HG03159 (cell line): Measurements from ENCODE around the gene ZNF630.
"Not testable (repeated sequence)": the region's sequence is repeated elsewhere in the genome, so short reads cannot be mapped to it uniquely, and the experiment has no call there.

Experiments
- ATAC-seq: cut with Tn5 transposase; IDR thresholded peaks from one replicate; pipeline ENCODE4 v1.9.1; 2021; ENCODE audit warnings: mild to moderate bottlenecking, moderate library complexity; ENCODE audit not compliant: unreplicated experiment

The ZNF630 gene

DNA sequence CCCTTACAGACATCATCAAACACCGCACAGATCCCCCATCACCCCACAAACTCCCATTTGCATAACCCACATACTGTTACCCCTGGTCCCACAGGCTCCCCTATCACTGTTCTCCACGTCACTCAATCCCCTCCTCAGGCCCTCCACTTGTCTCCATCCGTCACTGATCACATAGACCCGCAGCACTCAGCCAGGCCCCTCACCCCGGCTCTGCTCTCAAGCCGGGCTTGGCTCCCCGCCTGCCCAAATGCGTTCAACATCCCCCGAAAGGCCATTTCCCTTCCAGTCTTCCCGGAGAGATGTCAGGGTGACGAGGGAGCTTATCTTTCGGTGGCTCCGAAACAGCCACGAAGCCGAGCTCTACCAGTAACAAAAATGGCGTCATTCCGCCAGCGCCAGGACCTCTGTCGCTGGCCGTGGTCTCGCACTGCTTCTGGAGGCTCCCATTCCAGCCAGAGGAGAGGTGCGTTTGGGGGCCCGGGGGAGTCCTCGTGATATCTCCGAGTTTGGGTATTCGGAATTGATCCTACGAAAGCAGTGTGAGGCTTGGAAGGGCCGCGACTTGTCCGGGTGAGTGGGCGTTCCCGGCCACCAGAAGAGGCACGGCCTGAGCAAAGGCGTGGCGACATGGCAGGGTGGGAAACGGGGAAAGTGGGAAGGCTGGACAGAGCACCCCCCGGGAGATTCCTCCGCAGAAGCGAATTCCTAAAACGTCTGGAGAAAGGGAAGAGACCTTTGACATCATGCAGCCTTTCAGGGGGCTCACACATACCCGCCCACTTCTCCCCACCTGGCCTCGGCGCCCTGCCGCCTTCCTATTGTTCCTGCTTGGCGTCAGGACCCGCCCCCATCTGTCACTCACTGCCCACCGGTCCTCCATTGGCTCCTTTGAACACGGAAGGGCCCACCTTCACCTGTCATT lies at the start of gene ZNF630:
ZNF630 (minus strand) TSS at position 577 of the 922 bp plus-strand sequence. CDS start 4,754 bp downstream, outside the sequence.
- ATAC-seq, result peak; percentile 88

DNA sequence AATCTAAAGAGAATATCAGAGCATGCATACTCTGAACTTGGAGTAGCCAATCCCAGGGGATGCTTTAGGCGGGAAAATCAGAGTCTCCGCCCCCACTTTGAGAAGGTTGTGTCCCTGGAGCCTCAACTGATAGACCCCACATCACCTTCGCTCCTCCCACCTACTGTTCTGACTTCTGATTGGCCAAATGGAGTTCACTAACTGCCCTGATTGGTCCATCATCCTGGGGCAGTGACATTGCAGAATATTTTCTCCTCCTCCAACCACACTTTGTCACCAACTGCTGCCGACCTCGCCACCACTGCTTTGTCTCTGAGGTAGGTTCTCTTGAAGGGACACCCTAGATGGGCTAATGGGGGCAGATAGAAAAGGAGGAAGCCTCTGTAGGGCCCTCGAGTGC lies 36.3 kb upstream of the ZNF630 start:
- no peak for ATAC-seq

DNA sequence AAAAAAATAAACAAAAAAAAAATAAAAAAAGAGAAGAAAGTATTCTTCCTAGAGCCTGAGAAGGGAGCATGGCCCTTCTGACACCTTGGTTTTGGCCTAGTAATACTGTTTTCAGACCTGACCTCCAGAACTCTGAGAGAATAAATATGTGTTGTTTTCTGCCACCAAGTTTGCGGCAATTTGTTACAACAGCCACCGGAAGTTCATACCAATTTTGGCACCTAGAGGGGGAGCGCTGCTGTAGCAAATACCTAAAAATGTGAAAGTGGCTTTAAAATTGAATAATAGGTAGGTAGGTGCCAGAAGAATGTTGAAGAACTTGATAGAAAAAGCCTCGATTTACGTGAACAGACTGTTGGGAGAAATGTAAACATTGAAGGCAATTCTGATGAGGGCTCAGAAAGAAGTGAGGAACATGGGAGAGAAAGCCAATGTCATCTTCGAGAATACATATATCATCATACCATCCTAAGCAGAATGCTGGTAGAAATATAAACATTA lies 31.5 kb upstream of the ZNF630 start:
- ATAC-seq, result no peak

DNA sequence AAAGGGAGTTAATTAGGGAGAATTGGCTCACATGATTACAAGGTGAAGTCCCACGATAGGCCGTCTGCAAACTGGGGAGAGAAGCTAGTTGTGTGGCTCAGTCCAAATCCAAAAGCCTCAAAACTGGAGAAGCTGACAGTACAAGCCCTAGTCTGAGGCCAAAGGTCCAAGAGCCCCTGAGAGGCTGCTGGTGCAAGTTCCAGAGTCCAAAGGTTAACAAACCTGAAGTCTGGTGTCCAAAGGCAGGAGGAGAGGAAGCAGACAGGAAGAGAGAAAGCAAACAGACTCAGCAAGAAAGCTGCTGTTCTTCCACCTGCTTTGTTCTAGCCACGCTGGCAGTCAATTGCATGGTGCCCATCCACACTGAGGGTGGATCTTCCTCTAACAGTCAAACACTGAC lies 30.0 kb upstream of the ZNF630 start:
- ATAC-seq, result no peak

DNA sequence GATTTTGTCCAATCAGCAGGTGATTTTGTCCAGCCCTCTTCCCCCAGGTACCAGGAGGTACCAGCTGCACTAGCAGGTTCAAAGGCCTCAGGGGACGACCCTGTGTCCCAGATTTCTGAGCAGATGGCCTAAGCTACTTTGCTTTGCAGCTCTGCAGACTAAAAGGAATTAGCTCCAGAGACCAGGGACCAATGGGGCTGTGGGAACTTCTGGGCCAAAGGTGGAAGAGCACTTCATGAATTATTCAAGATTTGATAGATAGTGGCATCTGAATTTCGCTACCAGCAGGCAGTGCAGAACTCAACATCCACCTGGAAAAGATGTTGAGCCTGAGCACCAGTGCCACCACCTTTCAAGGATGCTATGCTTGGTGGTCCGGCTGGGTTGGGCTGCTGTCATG lies 21.1 kb upstream of the ZNF630 start:
- not testable (repeated sequence) for ATAC-seq

DNA sequence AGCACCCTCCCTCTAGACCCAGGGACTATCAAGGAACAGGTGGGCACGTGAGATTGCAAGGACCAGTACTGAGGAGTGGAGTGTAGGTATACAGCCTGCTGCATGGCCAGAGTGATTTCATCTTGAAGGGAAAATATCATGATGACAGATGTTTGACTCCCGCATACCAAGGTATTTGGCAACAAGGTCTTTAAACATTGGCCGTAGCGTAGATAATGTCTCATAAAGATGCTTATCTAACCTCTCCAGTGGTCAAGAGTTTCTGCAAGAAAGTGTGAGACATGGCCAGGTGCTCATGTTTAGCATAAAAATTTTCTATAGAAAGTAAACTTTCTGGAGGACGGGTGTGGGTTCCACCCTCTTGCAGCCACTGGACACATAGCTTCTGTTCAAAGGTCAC lies 18.7 kb upstream of the ZNF630 start:
- no peak for ATAC-seq

DNA sequence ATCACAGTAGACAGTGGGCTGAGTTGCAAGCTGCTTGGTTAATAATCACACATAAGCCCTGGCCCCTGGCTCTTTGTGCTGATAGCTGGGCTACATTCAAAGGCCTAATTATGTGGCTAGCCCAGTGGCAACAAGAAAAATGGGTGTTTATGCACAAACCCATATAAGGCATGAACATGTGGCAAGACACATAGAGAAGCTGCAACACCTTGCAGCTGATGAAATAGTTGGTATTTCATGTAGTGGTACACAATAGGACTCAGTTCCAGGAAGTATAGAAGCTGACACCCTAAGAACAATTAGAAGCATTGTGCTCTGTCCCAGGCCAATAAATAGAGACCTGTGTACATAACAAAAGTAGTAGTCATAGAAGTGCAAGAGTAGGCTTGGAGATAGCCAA lies 14.6 kb upstream of the ZNF630 start:
- no peak for ATAC-seq

DNA sequence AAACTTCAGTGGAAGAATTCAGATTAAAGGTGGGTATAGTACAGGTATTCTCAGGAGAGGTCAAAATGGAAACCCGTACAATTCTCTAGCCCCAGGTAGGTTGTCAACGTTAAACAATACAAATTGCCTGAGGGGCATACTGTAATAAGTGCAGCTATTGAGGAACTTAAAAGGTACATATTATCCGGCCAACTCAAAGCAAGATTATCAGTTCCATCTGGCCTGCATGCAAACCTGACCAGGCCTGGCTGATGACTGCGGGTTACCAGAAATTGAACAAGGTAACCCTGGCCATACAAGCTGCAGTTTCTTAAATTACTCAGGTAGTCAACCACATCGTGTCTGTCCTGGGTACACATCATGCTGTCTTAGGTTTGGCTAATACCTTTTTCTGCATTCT lies 12.3 kb upstream of the ZNF630 start:
- no peak for ATAC-seq

DNA sequence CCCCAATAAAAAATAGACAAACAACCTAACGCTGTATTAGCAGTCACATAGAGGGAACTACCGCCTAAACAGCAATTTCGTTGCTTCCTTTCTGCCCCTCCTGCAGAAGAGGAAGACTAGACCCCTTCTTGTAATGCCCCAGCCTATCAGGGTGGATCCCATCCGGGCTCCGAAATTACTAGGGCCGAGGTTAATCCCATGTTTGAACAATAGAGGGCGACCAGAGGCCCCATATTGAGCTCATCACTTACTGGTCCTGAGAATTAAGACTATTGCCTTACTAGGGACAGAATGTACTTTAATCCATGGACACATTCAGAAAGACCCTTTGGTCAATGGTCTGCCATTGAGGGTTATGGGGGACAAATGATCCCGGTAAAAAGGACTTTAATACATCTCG lies 11.8 kb upstream of the ZNF630 start:
- peak; percentile 81 for ATAC-seq

DNA sequence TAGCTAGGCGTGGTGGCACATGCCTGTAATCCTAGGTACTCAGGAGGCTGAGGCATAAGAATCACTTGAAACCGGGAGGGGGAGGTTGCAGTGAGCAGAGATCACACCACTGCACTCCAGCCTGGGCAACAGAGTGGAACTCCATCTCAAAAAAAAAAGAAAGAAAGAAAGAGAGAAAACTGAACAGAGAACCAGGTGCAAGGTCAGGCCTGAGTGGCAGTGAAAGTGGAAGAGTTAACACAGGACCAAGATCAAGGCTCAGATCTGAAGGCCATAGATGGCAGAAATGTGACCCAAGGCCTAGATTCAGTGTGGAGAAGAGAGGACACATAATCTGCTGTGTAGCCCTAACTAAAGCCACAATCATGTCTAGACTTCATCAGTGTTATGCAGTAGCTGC lies 4.9 kb upstream of the ZNF630 start:
- ATAC-seq, result no peak

DNA sequence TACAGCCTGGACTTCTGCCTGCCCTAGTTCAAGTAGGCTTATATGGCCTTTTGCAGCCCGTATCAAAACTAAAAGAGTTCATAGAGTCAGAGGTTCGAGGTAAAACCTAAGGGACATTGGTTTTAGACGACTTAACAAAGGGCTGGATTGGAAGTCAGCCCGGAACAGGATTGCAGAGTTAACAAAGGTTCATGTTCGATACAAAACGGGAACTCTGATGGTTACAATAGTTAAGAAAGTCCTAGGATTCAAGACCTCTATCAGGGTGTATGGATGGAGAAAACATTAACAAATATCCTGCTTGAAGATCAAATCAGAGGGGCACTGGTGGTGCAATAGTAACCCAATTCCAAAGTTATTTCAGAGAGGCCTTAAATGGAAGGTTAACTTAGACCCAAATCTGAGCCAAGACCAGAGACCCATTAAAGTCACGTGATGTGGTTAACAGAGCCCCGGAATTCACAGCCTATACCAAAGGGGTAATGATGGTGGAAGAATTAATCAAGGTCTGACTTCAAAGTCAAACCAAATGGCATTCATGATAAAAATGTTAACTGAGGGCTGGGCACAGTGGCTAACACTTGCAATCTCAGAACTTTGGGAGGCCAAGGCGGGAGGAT lies 656 bp upstream of the ZNF630 start:
- ATAC-seq, result no peak

DNA sequence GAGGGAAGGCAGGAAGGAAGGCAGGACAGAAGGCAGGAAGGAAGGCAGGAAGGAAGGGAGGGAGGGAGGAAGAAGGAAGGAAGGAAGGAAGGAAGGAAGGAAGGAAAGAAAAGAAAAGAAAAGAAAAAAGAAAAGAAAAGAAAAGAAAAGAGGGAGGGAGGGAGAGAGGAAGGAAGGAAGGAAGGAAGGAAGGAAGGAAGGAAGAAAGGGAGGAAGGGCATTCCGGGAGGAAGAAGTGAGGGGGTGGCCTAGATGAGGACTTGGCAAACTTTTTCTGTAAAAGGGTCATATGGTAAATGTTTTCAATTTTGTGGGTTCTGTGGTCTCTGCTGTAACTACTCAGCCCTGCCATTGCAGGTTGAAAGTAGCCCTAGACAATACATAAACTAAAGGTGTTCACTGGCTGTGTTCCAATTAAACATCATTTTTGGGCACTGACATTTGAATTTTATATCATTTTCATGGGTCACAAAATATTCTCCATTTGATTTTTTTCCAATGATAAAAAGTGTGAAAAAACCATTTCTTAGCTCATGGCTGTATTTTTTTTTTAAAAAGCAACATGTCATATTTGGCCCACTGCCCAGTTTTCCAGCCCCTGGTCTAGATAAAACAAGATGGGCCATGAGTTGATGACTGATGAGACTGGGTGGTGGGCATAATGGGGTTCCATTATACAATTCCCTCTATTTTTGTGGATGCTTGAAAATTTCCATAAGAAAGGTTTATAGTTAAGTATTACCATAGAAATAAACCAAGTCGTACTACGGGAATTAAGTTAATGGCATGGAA lies 3.1 kb downstream of the ZNF630 start:
- no peak for ATAC-seq

DNA sequence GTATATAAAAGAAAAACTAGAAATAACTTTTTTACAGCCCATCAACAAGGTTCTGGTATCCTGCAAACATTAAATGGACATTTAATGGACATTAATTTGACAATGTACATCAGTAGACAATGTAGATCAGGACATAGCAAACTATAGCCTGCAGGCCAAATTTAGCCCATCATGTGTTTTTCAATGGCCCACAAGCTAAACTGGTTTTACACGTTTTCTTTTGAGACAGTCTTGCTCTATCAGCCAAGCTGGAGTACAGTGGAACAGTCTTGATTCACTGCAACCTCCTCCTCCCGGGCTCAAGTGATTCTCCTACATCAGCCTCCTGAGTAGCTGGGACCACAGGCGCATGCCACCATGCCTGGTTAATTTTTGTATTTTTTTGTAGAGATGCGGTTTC lies 7.2 kb downstream of the ZNF630 start:
- ATAC-seq, result no peak

DNA sequence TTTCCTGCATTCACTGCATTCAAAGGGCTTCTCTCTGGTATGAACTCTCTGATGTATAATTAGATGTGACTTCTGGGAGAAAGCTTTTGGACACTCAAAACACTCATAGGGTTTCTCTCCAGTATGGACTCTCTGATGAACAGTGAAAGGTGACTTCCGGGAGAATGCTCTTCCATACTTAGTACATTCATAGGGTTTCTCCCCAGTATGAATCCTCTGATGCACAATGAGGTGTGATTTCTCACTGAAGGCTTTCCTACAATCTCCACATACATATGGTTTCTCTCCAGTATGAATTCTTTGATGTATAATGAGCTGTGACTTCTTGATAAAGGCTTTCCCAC lies 12.2 kb downstream of the ZNF630 start:
- ATAC-seq, result no peak

DNA sequence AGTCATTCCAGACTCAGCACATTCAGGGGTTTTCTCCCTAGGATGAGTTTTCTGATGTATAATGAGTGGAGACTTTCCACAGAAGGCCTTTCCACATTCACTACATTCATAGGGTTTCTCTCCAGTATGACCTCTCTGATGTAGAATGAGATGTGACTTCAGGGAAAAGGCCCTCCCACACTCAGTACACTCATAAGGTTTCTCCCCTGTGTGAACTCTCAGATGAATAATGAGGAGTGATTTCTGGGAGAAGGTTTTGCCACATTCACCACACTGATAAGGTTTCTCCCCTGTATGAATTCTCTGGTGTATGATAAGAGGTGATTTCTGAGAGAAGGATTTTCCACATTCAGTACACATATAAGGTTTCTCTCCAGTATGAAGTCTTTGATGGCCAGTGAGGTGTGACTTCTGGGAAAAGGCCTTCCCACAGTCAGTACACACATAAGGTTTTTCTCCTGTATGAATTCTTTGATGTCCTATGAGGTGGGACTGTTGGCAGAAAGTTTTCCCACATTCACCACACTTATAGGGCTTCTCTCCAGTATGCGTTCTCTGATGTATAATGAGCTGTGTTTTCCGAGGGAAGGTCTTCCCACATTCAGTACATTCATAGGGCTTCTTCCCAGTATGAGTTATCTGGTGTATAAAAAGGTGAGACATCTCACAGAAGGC lies 12.7 kb downstream of the ZNF630 start:
- no peak for ATAC-seq

DNA sequence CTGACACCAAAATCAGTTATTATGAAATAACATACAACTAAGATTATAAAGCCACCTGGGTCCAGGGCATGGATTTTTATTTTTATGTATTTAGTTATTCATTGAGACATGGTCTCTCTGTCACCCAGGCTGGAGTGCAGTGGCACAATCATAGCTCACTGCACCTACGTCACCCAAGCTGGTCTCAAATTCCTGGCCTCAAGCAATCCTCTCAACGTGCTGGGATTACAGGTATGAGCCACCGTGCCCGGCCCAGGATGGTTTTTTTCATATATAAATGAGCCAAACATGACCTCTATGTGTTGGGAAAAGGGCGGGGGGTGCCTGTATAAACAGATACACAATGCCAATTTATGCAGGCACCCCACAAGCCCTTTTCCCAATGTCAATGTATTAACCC lies 24.6 kb downstream of the ZNF630 start:
- no peak for ATAC-seq

DNA sequence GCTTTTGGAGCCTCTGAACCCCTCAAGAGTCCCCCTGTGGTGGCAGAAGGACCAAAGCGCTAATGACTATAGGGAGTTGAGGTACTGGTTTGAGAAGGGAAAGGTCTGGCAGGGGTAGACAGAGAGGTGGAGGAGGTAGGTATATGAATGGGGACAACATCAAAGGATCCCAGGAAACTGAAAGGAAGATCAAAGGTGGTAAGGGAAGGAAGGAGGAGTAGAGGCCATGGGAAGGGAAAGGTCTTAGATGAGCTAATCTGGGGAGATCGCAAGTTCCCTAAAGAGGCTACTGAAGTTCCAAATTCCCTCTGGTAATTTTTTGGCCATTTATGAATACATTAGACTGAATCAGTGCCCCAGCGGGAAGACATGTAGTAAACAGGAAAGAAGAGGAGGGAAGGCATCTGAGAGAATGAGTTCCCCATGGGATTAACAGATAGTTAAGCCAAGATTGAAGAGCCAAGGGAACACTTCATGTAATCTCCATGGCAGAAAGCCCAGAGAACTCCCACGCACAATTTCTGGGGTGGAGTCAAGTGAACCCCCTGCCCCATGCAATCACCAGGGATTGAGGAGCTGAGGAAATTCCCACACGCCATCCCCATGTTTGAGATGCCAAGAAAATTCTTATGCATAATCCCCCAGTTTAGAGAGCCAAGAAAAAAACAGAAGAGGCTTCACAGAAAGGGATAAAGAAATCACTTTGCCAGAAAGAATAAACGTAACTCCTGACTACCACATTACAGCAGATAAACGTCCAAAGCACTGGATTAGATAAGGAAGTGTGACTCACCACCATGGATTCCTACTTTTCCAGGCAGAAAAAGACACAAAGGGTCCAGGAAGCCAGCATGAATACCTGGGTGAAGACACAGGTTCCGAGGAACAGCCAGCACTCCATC lies 25.8 kb downstream of the ZNF630 start:
- no peak for ATAC-seq

DNA sequence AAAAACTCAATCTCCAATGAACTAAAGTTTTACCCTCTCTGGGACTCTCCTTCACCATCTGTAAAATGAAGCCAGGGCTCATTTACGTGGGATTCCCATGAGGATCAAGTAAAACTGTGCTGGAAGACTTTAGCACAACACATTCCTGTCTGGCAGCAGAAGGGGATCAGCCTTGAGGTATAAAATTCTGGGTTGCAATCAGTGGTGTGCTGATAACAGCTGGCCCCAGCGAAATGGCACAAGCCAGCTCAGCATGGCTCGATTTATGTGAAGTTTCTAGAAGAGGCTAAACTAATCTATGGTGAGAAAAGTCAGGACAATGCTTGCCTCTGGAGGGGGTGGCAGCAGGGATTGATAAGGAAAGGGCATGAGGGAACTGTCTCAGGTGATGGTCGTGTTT lies 28.4 kb downstream of the ZNF630 start:
- ATAC-seq, result no peak

DNA sequence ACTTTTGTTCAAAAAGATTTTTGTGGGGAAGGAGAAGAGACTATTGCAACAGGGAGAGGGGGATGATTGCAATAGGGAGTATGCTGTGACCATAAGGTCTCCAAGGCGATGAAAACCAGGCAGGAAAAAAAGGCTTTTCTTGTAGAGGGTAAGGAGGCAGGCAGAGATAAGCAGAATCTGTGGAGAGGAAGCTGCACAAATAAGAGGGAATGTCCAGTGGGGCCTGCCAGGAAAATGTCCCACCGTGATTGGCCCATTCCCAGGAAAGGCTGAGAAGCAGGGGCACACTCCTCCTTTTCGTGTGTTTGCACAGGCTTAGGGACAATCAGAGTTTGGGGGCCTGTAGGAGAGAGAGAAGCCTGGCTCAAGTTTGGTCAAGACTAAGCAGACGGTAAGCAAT lies 35.5 kb downstream of the ZNF630 start:
- ATAC-seq, result no peak

DNA sequence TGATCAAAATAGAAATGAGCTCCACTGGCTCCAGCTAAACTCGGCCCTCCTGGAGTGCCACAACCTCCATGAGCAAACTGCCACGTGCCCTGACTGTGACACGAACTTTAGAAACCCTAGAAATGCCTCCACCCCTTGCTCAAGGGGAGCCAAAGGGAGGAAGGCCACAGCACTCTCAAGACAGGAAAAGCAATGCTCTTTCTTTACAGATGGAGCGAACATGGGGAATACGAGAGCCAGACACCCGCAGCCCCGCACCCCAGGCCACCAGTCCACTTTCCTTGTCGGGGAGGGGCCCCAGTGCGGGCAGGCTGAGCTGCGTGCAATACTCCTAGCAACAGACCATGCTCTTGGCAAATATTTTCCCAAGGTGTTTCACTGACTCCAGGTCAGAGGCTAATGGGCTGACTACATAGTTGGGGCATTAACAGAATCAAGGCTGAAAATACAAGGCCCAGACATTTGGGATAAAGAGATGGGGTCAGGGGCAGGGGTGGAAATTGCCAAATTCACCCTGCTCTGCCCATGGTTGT lies 40.7 kb downstream of the ZNF630 start:
- ATAC-seq, result not testable (repeated sequence)
